Activated naive CD4-positive, alpha-beta T cell treated with anti-CD3 and anti-CD28 coated beads, Interleukin-2, amount 50 U/mL, for 72 hours (primary cell): ENCODE data around the gene RNF133. TPM values are rescaled to one million over a fixed set of nuclear protein-coding genes. Genes with fewer than 3 reads are reported as not detected.

Source experiments
- ATAC-seq, 2 donors: fragments of 150-1000 bp; cut with Tn5 transposase; 2 replicates each; pipeline ENCODE4 v1.10.0; 2021; ENCODE audit warnings: mild to moderate bottlenecking in 2 of 2, moderate library complexity in 2 of 2
- DNase-seq, 2 donors: peaks; one replicate each; pipeline ENCODE4 v3.0.0; 2021 to 2022; ENCODE audit warnings: low spot score in 2 of 2
- H3K27ac Mint-ChIP-seq, 2 donors: one replicate each; pipeline ENCODE4 v1.8.0; 2022; ENCODE audit warnings: mild to moderate bottlenecking in 2 of 2, mixed read lengths in 2 of 2
- H3K36me3 Mint-ChIP-seq, 2 donors: one replicate each; pipeline ENCODE4 v1.8.0; 2022; ENCODE audit warnings: mixed read lengths in 2 of 2
- H3K9me3 Mint-ChIP-seq, 2 donors: one replicate each; pipeline ENCODE4 v1.8.0; 2022; ENCODE audit warnings: mixed read lengths in 2 of 2
- total RNA-seq, 2 donors: library from RNA; stranded (reverse); gene quantifications; one replicate each; pipeline ENCODE4 v1.2.3, GENCODE V29; 2022

Gene RNF133
- total RNA-seq, 2 donors from 2014 or later, result not detected

GRCh38 chr7:122674502-122674901, 24.4 kb downstream of the RNF133 start:
- no peak for DNase-seq
- no peak for ATAC-seq
- peaks cover 18 to 22% of the 10 kb centered on the region in 2 donors for H3K9me3 Mint-ChIP-seq

GRCh38 chr7:122673951-122674350, 25.0 kb downstream of the RNF133 start:
- H3K9me3 Mint-ChIP-seq, result peaks cover 18 to 19% of the 10 kb centered on the region in 2 donors
- DNase-seq, result no peak
- H3K36me3 Mint-ChIP-seq, result no peaks in the 10 kb centered on the region
- ATAC-seq, result no peak
- no peak overlapping the region for H3K27ac Mint-ChIP-seq

More at GRCh38 chr7:122674502-122674901, 24.4 kb downstream of the RNF133 start:
- no peaks in the 10 kb centered on the region for H3K36me3 Mint-ChIP-seq
- no peak overlapping the region for H3K27ac Mint-ChIP-seq

- no peaks in the 10 kb centered on the region for H3K36me3 Mint-ChIP-seq
- peaks cover 19 to 22% of the 10 kb centered on the region in 2 donors for H3K9me3 Mint-ChIP-seq
- DNase-seq (no peak), ATAC-seq (no peak)
- no peak overlapping the region for H3K27ac Mint-ChIP-seq
These were observed 26.4 kb downstream of the RNF133 start for GRCh38 chr7:122672536-122672935.

GRCh38 chr7:122663733-122664132, 35.2 kb downstream of the RNF133 start:
- H3K27ac Mint-ChIP-seq, result no peak overlapping the region
- peaks cover 0 to 18% of the 10 kb centered on the region in 2 donors for H3K9me3 Mint-ChIP-seq
- ATAC-seq, result no peak
- no peak for DNase-seq
- H3K36me3 Mint-ChIP-seq, result no peaks in the 10 kb centered on the region

GRCh38 chr7:122658856-122659255, 40.1 kb downstream of the RNF133 start:
- no peak for ATAC-seq
- no peak for DNase-seq
- H3K9me3 Mint-ChIP-seq, result peaks cover 2% of the 10 kb centered on the region in 2 donors
- no peaks in the 10 kb centered on the region for H3K36me3 Mint-ChIP-seq
- H3K27ac Mint-ChIP-seq, result no peak overlapping the region

GRCh38 chr7:122653685-122654084, 45.2 kb downstream of the RNF133 start:
- ATAC-seq (no peak), DNase-seq (no peak)
- H3K9me3 Mint-ChIP-seq, result peaks cover 5 to 6% of the 10 kb centered on the region in 2 donors
- no peak overlapping the region for H3K27ac Mint-ChIP-seq
- no peaks in the 10 kb centered on the region for H3K36me3 Mint-ChIP-seq

GRCh38 chr7:122652876-122653275, 46.0 kb downstream of the RNF133 start:
- no peak for DNase-seq
- no peaks in the 10 kb centered on the region for H3K36me3 Mint-ChIP-seq
- H3K27ac Mint-ChIP-seq, result no peak overlapping the region
- ATAC-seq, result no peak
- H3K9me3 Mint-ChIP-seq, result peaks cover 5 to 6% of the 10 kb centered on the region in 2 donors

GRCh38 chr7:122651451-122651850, 47.5 kb downstream of the RNF133 start:
- Mint-ChIP-seq H3K36me3 (no peaks in the 10 kb centered on the region), H3K27ac (no peak overlapping the region), H3K9me3 (peaks cover 6 to 14% of the 10 kb centered on the region in 2 donors)
- no peak for DNase-seq
- ATAC-seq, result no peak

Other genes starting within 250 kb of the RNF133 start
- not detected for gene RNF148, start 3.8 kb upstream of the RNF133 start, total RNA-seq
- not detected for gene CADPS2, start 187.3 kb upstream of the RNF133 start, total RNA-seq